Osteocyte (in vitro differentiated cells): ENCODE results near the gene KBTBD6. TPM values are rescaled to one million over a fixed set of nuclear protein-coding genes. Genes with fewer than 3 reads are reported as not detected.
"Not testable (repeated sequence)": the region's sequence is repeated elsewhere in the genome, so short reads cannot be mapped to it uniquely, and the experiment has no call there.

Experiments used
- DNase-seq: peaks from one replicate; pipeline ENCODE4 v3.0.0; 2021; ENCODE audit warnings: mixed read lengths; ENCODE audit not compliant: unreplicated experiment; ENCODE audit errors: extremely low spot score
- H3K27ac Mint-ChIP-seq: one replicate; pipeline ENCODE4 v1.8.0; 2021; ENCODE audit warnings: mild to moderate bottlenecking, mixed read lengths; ENCODE audit not compliant: unreplicated experiment
- H3K27me3 Mint-ChIP-seq: one replicate; pipeline ENCODE4 v1.8.0; 2021; ENCODE audit warnings: mixed read lengths; ENCODE audit not compliant: unreplicated experiment
- H3K36me3 Mint-ChIP-seq: one replicate; pipeline ENCODE4 v1.8.0; 2021; ENCODE audit warnings: mixed read lengths; ENCODE audit not compliant: unreplicated experiment
- H3K4me1 Mint-ChIP-seq: one replicate; pipeline ENCODE4 v1.8.0; 2021; ENCODE audit warnings: mixed read lengths; ENCODE audit not compliant: unreplicated experiment
- H3K4me3 Mint-ChIP-seq: one replicate; pipeline ENCODE4 v1.8.0; 2021; ENCODE audit warnings: mild to moderate bottlenecking, moderate library complexity, mixed read lengths; ENCODE audit not compliant: unreplicated experiment
- H3K9me3 Mint-ChIP-seq: one replicate; pipeline ENCODE4 v1.8.0; 2021; ENCODE audit warnings: mixed read lengths; ENCODE audit not compliant: unreplicated experiment
- microRNA-seq: library from miRNA; unstranded; fragments of <30 nt; microRNA quantifications from one replicate; pipeline ENCODE4 v1.1.0, GENCODE V29; 2020; ENCODE audit not compliant: unreplicated experiment
- total RNA-seq: library from RNA; stranded (reverse); gene quantifications from 2 replicates; pipeline ENCODE4 v1.2.1, GENCODE V29; 2021
- TF ChIP-seq, protein P1 (sequence below): fragments of 200-600 bp; sonication (generic); IDR thresholded peaks from 2 replicates; pipeline ENCODE4 v1.5.0; 2021; ENCODE audit warnings: antibody characterized with exemption, mild to moderate bottlenecking, moderate library complexity

KBTBD6 gene
- total RNA-seq, 1 donor from 2014 or later: 9.7 TPM

DNA sequence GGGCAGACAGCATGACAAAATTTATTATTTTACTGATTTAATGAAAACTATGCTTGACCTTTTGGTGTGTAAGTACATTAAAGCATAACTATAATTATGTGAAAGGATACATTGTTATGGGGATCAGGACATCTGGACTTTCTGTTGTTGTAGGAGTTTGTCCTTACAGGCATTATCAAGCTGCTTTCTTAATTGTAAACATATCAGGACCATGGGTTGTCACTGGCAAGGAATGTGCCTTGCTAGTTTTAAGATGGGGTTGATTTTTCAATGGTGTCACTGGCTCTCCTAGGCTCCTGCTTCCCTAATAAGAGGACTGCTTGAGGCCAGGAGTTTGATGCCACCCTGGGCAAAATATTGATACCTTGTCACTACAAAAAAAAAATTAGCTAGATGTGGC, 32.6 kb downstream of the KBTBD6 start:
- H3K27me3 Mint-ChIP-seq: no peaks in the 10 kb centered on the region
- no peak for DNase-seq
- TF ChIP-seq, protein P1, sequence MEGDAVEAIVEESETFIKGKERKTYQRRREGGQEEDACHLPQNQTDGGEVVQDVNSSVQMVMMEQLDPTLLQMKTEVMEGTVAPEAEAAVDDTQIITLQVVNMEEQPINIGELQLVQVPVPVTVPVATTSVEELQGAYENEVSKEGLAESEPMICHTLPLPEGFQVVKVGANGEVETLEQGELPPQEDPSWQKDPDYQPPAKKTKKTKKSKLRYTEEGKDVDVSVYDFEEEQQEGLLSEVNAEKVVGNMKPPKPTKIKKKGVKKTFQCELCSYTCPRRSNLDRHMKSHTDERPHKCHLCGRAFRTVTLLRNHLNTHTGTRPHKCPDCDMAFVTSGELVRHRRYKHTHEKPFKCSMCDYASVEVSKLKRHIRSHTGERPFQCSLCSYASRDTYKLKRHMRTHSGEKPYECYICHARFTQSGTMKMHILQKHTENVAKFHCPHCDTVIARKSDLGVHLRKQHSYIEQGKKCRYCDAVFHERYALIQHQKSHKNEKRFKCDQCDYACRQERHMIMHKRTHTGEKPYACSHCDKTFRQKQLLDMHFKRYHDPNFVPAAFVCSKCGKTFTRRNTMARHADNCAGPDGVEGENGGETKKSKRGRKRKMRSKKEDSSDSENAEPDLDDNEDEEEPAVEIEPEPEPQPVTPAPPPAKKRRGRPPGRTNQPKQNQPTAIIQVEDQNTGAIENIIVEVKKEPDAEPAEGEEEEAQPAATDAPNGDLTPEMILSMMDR: no peak
- H3K4me1 Mint-ChIP-seq: no peaks in the 10 kb centered on the region
- no peak overlapping the region for H3K27ac Mint-ChIP-seq
- no peaks in the 10 kb centered on the region for H3K36me3 Mint-ChIP-seq
- no peaks in the 10 kb centered on the region for H3K9me3 Mint-ChIP-seq
- H3K4me3 Mint-ChIP-seq: no peak overlapping the region

DNA sequence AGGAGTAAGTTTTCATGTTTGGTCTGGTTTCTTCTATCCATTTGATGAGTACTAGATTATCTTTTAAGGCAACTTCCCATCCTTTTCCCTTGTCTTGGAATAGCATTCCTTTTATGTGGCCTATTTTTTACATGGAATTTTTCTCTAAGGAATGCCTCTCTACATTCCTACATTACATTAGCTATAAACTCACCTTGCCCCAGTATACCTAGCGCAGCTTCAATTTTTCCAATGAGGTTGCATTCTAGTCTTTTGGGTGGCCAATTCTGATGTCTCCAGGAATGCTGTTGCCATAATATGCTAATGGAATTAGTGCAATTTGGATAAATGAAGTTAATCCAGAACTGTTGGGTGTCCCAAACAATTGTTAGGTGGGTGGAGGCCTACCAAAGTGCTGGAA, 33.8 kb downstream of the KBTBD6 start:
- H3K9me3 Mint-ChIP-seq: no peaks in the 10 kb centered on the region
- H3K4me1 Mint-ChIP-seq: no peaks in the 10 kb centered on the region
- no peak overlapping the region for H3K27ac Mint-ChIP-seq
- no peak for DNase-seq
- no peak overlapping the region for H3K4me3 Mint-ChIP-seq
- H3K36me3 Mint-ChIP-seq: no peaks in the 10 kb centered on the region
- no peaks in the 10 kb centered on the region for H3K27me3 Mint-ChIP-seq
- TF ChIP-seq, protein P1: no peak

DNA sequence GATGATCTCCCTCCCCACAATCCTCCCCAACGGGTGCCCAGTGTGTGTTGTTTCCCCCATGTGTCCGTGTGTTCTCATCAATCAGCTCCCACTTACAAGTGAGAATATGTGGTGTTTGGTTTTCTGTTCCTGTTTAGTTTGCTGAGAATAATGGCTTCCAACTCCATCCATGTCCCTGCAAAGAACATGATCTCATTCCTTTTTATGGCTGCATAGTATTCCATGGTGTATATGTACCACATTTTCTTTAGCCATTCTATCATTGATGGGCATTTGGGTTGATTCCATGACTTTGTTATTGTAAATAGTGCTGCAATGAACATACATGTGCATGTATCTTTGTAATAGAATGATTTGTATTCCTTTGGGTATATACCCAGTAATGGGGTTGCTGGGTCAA, 36.9 kb downstream of the KBTBD6 start:
- DNase-seq, H3K4me3 Mint-ChIP-seq, H3K27ac Mint-ChIP-seq, H3K4me1 Mint-ChIP-seq, H3K27me3 Mint-ChIP-seq, H3K36me3 Mint-ChIP-seq, H3K9me3 Mint-ChIP-seq: not testable (repeated sequence)

DNA sequence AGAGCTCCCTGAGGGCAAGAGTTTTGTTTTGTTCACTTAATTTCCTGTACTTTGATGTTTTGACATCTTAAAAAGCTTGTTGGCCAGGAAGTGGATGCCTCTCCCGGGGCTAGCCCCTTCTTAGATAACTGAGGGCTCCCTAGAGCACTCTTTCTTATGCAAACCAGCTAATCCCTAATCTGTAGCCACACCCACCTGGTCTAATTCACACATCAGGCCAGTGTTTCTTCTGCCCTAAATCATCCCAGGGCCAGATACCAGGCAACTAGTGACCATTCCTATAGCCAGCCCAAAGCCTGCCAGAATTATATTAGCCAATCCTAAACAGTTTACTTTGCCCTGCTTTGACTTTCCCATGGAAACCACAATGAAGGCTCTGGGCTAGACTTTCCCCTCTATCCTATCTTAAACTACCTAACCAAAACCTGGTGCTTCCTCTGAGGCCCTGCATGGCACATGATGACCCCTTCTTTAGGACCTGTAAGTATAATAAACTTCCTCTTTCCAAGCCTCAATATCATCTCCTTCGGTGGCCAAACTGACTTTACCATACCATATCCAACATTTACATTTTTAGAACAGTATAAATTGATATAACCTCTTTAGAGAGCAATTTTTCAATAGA, 46.5 kb downstream of the KBTBD6 start:
- TF ChIP-seq, protein P1: no peak
- DNase-seq: no peak
- no peaks in the 10 kb centered on the region for H3K4me1 Mint-ChIP-seq
- H3K27me3 Mint-ChIP-seq: no peaks in the 10 kb centered on the region
- H3K9me3 Mint-ChIP-seq: no peaks in the 10 kb centered on the region
- H3K36me3 Mint-ChIP-seq: peaks cover 13% of the 10 kb centered on the region
- H3K4me3 Mint-ChIP-seq: no peak overlapping the region
- H3K27ac Mint-ChIP-seq: no peak overlapping the region

DNA sequence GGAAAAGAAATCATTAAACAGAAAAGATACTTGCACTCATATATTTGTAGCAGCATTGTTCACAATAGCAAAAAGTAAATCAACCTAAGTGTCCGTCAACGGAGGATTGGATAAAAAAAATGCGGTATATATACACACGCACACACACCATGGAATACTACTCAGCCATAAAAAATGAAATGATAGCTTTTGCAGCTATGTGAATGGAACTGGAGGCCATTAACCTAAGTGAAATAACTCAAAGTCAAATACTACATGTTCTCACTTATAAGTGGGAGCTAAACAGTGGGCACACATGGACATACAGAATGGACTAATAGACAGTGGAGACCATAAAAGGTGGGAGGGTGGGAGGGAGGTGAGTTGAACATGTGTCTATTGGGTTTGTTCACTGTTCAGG, 52.9 kb downstream of the KBTBD6 start:
- no peaks in the 10 kb centered on the region for H3K9me3 Mint-ChIP-seq
- DNase-seq: no peak
- no peaks in the 10 kb centered on the region for H3K27me3 Mint-ChIP-seq
- no peak overlapping the region for H3K4me3 Mint-ChIP-seq
- TF ChIP-seq, protein P1: no peak
- H3K27ac Mint-ChIP-seq: no peak overlapping the region
- peaks cover 52% of the 10 kb centered on the region for H3K36me3 Mint-ChIP-seq
- H3K4me1 Mint-ChIP-seq: no peaks in the 10 kb centered on the region

Small RNAs within 50 kb of the gene (microRNA-seq; reads per million reads assigned to microRNA genes)
- gene MIR3168: not detected

Other genes starting within 250 kb of the KBTBD6 start
- 52.6 and 56.8 TPM in 2 replicates for gene ELF1, start 113.5 kb downstream of the KBTBD6 start, total RNA-seq
- 6.9 TPM in 2 replicates for gene WBP4, start 71.3 kb downstream of the KBTBD6 start, total RNA-seq
- 12.2 and 14.0 TPM in 2 replicates for gene KBTBD7, start 61.8 kb upstream of the KBTBD6 start, total RNA-seq
- gene MTRF1, start 130.8 kb upstream of the KBTBD6 start, total RNA-seq: 9.8 and 12.9 TPM in 2 replicates
- 15.7 and 22.8 TPM in 2 replicates for gene NAA16, start 178.5 kb upstream of the KBTBD6 start, total RNA-seq